Stimulated activated CD4-positive, alpha-beta T cell treated with anti-CD3 and anti-CD28 coated beads, Interleukin-1b, Interleukin-23, amount 100 ng/mL, for 1 hour (primary cell): ENCODE data around the gene KTN1.

Source experiments
- DNase-seq, 2 donors: peaks; one replicate each; pipeline ENCODE4 v3.0.0-alpha.2; 2020; ENCODE audit warnings: low read depth in 2 of 2

The KTN1 gene

GRCh38 chr14:55667801-55668200, 87.8 kb downstream of the KTN1 start:
- DNase-seq: no peak

DNA sequence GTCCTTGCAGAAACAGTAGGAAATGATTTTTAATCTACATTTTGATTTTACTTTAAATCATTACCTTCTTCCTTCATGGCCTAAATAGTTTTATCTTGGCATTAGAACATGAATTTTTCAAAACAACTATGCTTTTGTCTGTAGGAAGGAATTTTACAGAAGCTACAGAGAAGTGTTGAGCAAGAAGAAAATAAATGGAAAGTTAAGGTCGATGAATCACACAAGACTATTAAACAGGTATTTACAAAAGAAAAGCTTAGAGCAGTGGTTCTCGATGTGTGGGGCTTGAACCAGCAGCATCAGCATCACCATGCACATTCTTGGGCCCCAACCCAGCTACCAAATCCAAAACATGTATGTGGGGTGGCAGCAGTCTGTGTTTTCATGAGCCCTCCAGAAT, 91.6 kb downstream of the KTN1 start:
- no peak for DNase-seq

DNA sequence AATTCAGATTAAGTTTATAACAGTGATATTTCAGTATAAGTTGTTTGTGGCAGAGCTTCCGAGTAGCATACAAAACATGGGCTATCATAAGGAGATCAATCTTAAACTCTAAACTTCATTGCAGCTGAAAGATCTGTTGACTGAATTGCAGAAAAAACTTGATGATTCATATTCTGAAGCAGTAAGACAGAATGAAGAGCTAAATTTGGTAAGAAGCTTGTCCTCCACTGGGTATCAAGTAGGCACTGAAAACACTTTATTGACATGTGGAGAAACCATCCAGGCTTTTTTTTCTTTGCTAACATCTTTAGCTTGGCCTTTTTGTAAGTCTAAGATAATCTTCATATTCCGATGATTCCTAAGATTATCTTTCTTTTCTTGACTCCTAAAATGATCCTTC, 93.0 kb downstream of the KTN1 start:
- no peak for DNase-seq

DNA sequence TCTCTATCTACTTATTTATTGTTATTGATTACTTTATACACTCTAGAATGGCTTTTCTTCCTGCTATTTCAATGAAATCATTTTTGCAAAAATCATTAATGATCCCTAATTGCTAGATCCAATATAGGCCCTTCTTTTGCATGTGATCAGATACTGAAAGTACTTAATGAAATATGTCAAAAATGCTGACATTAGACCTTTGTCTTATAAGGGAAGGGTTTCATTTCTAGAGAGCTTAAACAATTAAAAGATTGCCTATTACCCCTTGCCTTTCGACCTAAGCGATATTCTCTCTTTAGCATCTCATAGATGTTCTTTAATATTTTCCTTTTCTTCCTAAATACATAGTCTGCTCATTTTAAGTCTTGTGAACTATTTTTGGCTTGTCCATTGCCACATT, 101.1 kb downstream of the KTN1 start:
- DNase-seq: no peak

DNA sequence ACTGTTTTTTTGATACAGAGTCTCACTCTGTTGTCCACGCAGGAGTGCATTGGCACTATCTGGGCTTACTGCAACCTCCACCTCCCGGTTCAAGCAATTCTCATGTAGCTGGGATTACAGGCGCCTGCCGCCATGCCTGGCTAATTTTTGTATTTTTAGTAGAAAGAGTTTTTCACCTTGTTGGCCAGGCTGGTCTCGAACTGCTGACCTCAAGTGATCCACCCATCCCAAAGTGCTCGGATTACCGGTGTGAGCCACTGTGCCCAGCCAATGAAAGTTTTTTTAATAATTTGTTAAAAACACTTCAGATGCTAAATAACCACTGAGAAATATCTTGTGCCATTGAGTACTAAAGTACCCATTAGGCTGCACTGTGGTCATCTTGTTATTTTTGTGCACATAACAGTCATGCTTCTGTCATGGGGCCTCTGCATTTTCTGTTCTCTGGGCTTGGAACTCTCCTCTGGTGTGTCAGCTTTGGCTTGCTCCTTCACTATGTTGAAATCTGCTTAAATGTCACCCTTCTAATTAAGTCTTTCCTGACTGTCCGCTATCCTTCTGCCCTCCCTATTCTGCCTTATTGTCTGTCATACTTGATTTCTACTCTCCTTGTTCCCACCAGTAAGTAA, 105.1 kb downstream of the KTN1 start:
- DNase-seq: no peak

DNA sequence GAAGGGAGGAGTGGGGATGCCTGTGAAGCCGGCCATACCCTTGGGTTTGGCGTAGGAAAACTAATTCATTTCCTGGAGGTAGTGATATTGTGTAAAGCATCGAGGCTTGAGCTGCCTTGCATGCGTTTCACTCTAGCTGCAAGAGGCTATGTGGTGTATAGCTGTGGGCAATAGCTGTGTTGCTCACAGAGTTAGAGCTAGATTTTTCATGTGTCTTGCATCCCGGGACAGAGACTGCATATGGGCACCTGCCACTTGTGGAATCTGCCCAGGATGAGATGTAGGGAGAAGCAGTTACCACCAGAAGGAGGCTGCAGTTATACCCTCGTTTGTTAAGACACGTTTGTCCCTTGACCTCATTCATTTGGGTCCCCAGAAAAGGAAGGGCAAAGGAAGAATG, 106.7 kb downstream of the KTN1 start:
- DNase-seq: no peak

- no peak for DNase-seq
These were observed 108.6 kb downstream of the KTN1 start for GRCh38 chr14:55688566-55688965.

GRCh38 chr14:55689981-55690871, 110.2 kb downstream of the KTN1 start:
- no peak for DNase-seq

DNA sequence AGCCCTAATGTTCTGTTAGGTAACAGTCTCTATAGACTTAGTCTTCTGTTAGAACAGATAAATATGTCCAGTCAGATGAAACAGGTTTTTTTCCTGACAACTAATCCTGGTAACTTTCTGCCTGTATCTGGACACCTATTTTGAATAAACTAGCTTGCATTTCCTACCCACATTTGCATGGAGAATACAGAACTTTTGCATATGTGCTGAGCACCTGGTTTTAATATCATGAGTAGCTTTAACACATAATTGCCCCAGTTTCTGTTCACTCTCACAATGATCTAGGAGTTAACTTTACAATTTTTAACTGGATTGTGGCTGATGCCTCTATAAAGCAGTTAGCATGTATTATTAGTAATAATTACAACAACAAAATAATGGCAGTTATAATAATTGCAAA, 111.7 kb downstream of the KTN1 start:
- DNase-seq: no peak

GRCh38 chr14:55693904-55694303, 113.9 kb downstream of the KTN1 start:
- DNase-seq: no peak

DNA sequence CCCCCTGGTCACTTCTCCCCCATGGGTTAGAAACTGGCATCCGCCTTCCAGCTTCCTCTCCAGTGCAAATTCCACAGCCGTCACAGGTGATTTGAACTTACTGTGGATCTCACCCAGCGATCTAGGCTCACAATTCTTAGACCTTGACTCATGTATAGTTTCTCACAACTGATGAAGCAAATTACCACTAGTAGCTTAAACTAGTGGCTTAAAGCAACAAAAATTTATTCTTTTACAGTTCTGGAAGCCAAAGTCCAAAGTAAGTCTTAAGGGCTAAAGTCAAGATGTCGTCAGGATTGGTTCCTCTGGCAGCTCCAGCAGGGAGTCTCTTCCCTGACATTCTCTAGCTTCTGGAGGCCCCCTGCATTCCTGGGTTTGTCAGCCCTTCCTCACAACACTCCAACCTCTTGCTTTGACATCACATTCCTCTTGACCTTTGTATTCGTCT, 117.4 kb downstream of the KTN1 start:
- DNase-seq: no peak

GRCh38 chr14:55698051-55698450, 118.0 kb downstream of the KTN1 start:
- DNase-seq: no peak

DNA sequence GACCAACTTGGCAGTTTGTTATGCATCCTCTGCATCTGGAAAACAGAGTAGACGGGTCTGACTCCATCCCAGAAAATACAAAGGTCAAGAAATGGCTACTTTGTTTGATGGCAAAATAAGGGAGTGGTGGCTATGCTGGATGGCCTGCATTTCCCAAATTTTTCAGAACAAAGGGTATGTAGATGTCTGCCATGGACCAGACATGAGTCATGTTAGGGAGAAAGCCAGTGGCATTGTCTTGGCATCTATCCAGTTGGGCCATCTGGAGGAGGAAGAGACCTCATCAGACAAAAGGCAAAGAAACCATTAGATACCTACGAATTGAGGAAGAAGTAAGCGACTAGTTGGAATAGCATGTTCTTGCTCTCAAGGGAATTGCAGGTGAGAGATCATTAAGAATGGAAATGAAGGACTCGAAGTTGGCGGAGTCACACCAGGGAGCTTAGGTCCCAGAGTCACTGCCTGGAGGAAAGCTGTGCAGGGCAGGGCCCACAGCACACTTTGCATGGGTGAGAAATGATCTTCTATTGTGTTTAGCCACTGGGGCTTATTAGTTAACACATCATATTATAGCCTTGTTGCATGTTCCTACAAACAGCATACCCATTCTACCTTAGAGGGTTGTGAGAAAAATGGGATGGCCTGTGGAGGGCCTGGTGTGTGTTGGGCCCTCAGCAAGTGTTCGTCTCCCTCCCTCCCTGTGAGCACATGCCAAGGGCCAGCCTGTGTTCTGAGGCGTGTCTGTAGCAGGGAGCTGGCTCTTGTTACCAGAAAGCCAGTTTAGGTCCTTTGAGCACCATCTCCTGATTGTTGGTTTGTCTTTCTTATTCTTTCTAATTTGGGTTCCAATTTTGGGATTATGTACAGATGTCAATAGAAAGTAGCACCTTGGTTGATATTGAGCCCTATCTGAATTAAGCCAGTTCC, 119.4 kb downstream of the KTN1 start:
- DNase-seq: no peak

- no peak for DNase-seq
These were observed 121.6 kb downstream of the KTN1 start for GRCh38 chr14:55701638-55702037.

DNA sequence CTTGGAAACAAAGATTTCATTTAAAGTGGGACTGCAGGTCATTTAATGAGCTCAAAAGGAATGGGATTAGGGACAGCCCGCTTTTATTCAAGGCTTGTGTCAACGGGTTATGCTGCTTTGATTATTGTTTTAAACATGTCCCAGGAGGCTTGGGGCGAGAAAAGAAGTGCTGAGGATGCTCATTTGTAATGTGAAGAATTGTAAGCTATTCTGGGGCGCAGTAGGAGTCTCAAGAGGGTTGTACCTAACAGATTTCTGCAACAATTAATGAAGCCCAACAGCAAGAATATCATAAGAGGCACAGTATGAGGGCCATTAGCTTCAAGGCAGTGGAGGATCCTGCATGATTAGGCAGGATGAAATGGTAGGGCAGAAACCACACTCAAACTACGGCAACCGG, 122.5 kb downstream of the KTN1 start:
- no peak for DNase-seq

DNA sequence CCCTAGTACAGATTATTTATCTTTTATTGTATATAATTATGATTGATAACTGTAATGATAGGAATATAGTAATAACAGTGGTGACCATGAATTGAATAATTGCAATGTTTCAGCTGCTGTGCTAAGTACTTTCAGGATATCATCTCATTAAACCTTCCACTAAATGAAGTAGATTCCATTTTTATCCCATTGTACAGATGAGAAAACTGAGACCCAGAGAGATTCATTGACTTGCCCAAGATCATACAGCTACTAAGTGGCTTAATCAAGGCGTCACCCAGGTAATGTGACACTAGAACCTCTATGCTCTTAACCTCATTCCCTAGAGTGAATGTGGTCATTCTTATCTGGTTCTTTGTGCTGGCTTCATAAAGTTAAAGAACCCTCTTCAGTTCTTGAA, 124.6 kb downstream of the KTN1 start:
- no peak for DNase-seq

DNA sequence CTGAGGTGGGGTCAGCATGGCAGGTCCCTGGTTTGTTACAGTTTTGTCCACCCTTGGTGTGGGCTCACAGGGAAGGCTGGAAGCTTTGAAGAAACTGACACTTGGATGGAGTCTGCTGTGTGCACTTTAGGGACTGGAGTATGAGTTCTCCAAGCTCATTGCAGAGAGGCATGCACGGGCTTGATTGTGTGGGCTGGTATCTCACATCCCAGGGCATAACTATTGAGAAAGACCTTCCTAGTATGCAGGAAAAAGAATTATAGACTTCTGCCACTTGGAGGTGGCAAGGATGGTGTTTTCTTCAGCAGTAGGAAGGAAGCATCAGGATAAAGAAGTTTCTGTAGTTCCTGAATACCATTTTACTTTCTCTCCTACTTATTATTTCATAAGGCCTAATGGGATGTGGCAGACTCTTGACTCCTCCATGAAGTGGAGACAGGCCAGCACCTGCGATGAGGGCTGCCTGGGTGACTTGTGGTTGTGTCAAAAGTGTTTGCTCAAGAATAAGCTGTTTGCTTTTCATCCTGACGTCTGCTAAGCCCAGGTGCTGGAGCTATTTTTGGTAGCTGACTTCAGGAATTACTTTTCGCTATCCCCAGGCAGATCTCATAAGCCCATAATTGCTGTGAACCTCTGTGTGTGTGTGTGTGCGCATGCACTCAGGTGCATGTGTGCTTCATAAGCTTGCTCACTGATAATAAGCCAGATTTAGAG, 125.8 kb downstream of the KTN1 start:
- no peak for DNase-seq

- no peak for DNase-seq
These were observed 126.3 kb downstream of the KTN1 start for GRCh38 chr14:55706365-55706684.

DNA sequence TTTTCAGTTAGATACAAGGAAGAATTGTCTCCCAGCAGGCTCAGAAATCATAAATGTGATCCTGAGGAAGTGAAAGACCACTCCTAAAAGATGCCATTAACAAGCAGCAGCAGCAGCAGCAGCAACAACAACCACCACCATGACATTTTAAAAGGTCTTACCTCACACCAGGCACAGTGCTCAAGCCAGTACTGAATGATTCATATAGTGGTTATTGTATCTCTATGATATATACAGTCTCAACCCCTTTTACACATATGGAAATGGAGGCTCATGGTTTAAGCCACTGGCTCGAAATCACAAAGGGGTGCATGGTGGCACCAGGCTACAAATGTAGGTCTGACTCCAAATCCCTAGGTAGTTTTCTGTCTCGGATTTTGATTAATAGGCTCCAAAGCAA, 126.9 kb downstream of the KTN1 start:
- DNase-seq: no peak

DNA sequence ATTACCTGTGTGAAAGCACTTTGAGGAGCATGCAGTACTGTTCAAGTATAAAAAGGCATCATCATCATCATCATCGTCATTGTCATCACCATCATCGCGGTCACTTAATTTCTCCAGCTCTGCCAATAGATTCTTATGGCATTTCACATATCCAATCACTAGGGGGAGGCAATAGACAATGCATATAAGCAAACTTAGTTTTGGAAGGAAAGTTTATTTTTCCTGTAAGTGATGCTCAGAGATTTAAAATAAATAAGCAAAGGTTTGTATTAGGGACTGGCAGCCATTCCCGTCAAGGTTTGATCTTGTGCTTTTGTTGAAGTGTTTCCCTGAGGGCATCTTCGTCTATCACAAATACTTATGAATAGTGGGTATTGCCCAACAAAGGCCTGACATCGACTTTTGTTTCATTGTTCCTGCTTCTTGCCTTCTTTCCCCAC, 127.4 kb downstream of the KTN1 start:
- no peak for DNase-seq

GRCh38 chr14:55710506-55711041, 130.6 kb downstream of the KTN1 start:
- no peak for DNase-seq
